ENCODE results near the gene RDH5. TPM values are rescaled to one million over a fixed set of nuclear protein-coding genes. Genes with fewer than 3 reads are reported as not detected.

The RDH5 gene
- total and polyA plus RNA-seq, 4 donors = 3.1 to 5.4 (median 3.9) TPM

DNA sequence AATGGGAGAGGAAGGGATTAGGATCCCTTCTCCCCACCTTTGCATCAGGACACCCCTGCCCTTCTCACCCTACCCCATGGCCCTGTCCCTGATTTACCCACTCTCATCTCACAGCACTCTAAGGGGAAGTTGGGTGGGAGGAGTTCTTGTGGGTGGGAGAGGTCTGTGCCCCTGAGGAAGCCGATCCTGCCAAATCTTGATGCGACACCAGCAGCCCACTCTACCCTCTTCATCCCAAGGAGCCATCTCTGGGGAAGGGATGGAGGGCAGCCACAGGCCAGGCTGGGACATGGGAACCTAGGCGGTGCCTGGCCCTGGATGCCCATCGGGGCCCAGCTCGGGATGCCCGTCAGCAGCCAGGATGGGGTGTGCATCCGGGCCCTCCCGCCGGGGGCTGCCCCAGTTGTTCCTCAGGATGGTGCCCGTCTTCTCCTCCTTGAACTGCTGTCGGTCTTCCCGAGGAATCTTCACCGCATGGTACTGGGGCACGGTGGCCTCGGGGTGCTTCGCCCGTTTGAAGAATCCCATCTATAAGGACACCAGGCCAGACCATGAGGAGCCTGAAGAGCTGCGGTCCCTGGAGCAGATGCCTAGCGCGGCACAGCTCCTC is 35.3 kb upstream of the RDH5 start:
- DNase-seq (no peak), ATAC-seq (ENCODE audit: insufficient read depth, low FRiP score) (no peak)
- H3K27me3 ChIP-seq (ENCODE audit: control insufficient read depth in 3 of 3, insufficient read depth in 3 of 3, low read length in 2 of 3) = peaks cover 0 to 4% (median 0%) of the 10 kb centered on the region in 3 donors
- no peak overlapping the region for H3K9ac ChIP-seq (ENCODE audit: insufficient read depth in 1 of 2, low read length in 2 of 2)
- H3K9me3 ChIP-seq (ENCODE audit: control insufficient read depth in 4 of 4, insufficient read depth in 3 of 4, low read length in 3 of 4) = no peaks in the 10 kb centered on the region
- 94 to 95% methylated on average over 20 of the region's 20 CpGs for WGBS, 2 donors
- H3K27ac ChIP-seq (ENCODE audit: low read depth in 1 of 2, low read length in 1 of 2) = no peak overlapping the region
- peaks cover 0 to 5% (median 0%) of the 10 kb centered on the region in 4 donors for H3K36me3 ChIP-seq (ENCODE audit: control insufficient read depth in 4 of 4, insufficient read depth in 4 of 4, low read length in 4 of 4)
- peaks cover 0 to 5% (median 0%) of the 10 kb centered on the region in 5 donors for H3K4me1 ChIP-seq (ENCODE audit: control insufficient read depth in 5 of 5, insufficient read depth in 5 of 5, low read length in 5 of 5)
- no peak overlapping the region for H3K4me3 ChIP-seq
- TF ChIP-seq, protein P1, sequence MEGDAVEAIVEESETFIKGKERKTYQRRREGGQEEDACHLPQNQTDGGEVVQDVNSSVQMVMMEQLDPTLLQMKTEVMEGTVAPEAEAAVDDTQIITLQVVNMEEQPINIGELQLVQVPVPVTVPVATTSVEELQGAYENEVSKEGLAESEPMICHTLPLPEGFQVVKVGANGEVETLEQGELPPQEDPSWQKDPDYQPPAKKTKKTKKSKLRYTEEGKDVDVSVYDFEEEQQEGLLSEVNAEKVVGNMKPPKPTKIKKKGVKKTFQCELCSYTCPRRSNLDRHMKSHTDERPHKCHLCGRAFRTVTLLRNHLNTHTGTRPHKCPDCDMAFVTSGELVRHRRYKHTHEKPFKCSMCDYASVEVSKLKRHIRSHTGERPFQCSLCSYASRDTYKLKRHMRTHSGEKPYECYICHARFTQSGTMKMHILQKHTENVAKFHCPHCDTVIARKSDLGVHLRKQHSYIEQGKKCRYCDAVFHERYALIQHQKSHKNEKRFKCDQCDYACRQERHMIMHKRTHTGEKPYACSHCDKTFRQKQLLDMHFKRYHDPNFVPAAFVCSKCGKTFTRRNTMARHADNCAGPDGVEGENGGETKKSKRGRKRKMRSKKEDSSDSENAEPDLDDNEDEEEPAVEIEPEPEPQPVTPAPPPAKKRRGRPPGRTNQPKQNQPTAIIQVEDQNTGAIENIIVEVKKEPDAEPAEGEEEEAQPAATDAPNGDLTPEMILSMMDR (IDR thresholded peaks at IDR 0.05; ENCODE audit: control extremely low read depth, extremely low read depth) = no peak

DNA sequence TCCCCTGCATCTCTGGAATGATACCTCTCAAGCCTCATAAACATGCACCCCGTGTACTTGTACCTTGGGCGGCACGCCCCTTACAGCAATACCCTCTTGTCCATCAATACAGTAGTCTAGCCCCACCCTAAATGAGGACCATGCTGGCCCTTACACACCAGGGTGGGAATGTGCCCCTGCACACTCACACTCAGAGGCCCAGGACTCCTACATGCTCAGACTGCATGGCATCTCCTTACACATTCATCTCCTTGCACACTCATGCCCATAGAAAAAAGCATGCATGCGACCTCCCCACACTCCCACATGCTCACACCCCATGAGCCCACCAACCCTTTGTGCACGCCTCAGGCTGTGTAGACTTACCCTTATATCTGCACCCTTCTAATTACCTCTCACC is 34.5 kb upstream of the RDH5 start:
- 90 to 94% methylated on average over 5 of the region's 5 CpGs for WGBS, 2 donors
- no peak overlapping the region for H3K4me3 ChIP-seq
- H3K9me3 ChIP-seq (ENCODE audit: control insufficient read depth in 4 of 4, insufficient read depth in 3 of 4, low read length in 3 of 4) = no peaks in the 10 kb centered on the region
- ATAC-seq (ENCODE audit: insufficient read depth, low FRiP score) (no peak), DNase-seq (no peak)
- peaks cover 0 to 5% (median 0%) of the 10 kb centered on the region in 5 donors for H3K4me1 ChIP-seq (ENCODE audit: control insufficient read depth in 5 of 5, insufficient read depth in 5 of 5, low read length in 5 of 5)
- TF ChIP-seq, protein P1 (IDR thresholded peaks at IDR 0.05; ENCODE audit: control extremely low read depth, extremely low read depth) = no peak
- peaks cover 0 to 5% (median 0%) of the 10 kb centered on the region in 4 donors for H3K36me3 ChIP-seq (ENCODE audit: control insufficient read depth in 4 of 4, insufficient read depth in 4 of 4, low read length in 4 of 4)
- no peaks in the 10 kb centered on the region for H3K27me3 ChIP-seq (ENCODE audit: control insufficient read depth in 3 of 3, insufficient read depth in 3 of 3, low read length in 2 of 3)
- H3K27ac ChIP-seq (ENCODE audit: low read depth in 1 of 2, low read length in 1 of 2) = no peak overlapping the region
- no peak overlapping the region for H3K9ac ChIP-seq (ENCODE audit: insufficient read depth in 1 of 2, low read length in 2 of 2)

DNA sequence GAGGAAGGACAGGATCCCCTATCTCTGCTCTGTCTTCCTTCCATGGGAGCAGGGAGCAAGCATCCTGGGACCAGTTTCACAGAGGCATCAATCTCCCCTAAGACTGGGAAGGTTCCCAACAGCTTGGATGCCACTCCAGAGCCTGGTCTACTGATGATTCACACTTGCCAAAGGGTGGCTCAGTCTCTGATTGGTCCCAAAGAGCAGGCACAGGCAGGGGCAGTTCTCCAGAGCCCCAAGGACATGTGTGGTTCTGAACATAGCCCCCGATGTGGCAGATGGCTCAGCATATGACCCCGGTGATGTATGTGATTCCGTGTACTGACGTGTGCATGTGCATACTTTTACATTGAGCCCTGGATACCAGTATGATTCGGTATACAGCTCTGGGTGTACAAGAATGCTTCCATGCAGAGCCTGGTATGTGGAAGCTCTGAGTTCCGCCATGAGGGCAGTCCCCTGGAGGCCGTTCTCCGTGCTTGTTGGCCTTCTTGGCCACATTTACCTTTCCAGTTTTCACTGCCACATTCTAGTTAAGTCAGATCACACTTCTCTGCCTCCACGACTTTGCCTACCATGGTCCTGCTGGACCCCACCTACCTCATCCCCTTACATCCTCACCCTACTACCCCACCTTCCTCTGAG is 33.7 kb upstream of the RDH5 start:
- ATAC-seq (ENCODE audit: insufficient read depth, low FRiP score) (no peak), DNase-seq (no peak)
- Histone ChIP-seq H3K27me3 (ENCODE audit: control insufficient read depth in 3 of 3, insufficient read depth in 3 of 3, low read length in 2 of 3) (no peaks in the 10 kb centered on the region), H3K36me3 (ENCODE audit: control insufficient read depth in 4 of 4, insufficient read depth in 4 of 4, low read length in 4 of 4) (peaks cover 0 to 5% (median 0%) of the 10 kb centered on the region in 4 donors), H3K4me1 (ENCODE audit: control insufficient read depth in 5 of 5, insufficient read depth in 5 of 5, low read length in 5 of 5) (peaks cover 0 to 3% (median 0%) of the 10 kb centered on the region in 5 donors), H3K4me3 (no peak overlapping the region), H3K9me3 (ENCODE audit: control insufficient read depth in 4 of 4, insufficient read depth in 3 of 4, low read length in 3 of 4) (no peaks in the 10 kb centered on the region), H3K27ac (ENCODE audit: low read depth in 1 of 2, low read length in 1 of 2) (no peak overlapping the region), H3K9ac (ENCODE audit: insufficient read depth in 1 of 2, low read length in 2 of 2) (no peak overlapping the region)
- 92 to 93% methylated on average over 9 of the region's 9 CpGs for WGBS, 2 donors
- TF ChIP-seq, protein P1 (IDR thresholded peaks at IDR 0.05; ENCODE audit: control extremely low read depth, extremely low read depth) = no peak
